Esophagus squamous epithelium (tissue), 5 donors: ENCODE data around the gene PSMD14. TPM values are rescaled to one million over a fixed set of nuclear protein-coding genes. Genes with fewer than 3 reads are reported as not detected.

Experiments used
- DNase-seq: peaks from one replicate; lab custom pipeline; 2025; lab: John Stamatoyannopoulos, UW
- H3K27ac ChIP-seq, 4 donors: fragments of 200-600 bp; sonication (generic); one replicate each; pipeline ENCODE4 v1.5.1; 2016 to 2019; ENCODE audit warnings: mild to moderate bottlenecking in 1 of 4
- H3K27me3 ChIP-seq, 4 donors: fragments of 200-600 bp; sonication (generic); 1 replicate in 3 of 4; 2 replicates in 1 of 4; pipeline versions ENCODE4 v1.5.1 to v1.6.0; 2017 to 2021; ENCODE audit warnings: antibody characterized with exemption in 1 of 4
- H3K36me3 ChIP-seq, 3 donors: fragments of 200-600 bp; sonication (generic); one replicate each; pipeline ENCODE4 v1.5.1; 2016 to 2019
- H3K4me1 ChIP-seq, 3 donors: fragments of 200-600 bp; sonication (generic); one replicate each; pipeline ENCODE4 v1.5.1; 2017 to 2019
- H3K4me3 ChIP-seq, 4 donors: fragments of 200-600 bp; sonication (generic); 1 replicate in 3 of 4; 2 replicates in 1 of 4; pipeline ENCODE4 v1.5.1; 2016 to 2019; ENCODE audit warnings: mild to moderate bottlenecking in 2 of 4, moderate library complexity in 1 of 4
- H3K9me3 ChIP-seq, 3 donors: fragments of 200-600 bp; sonication (generic); one replicate each; pipeline ENCODE4 v1.5.1; 2016 to 2019
- CTCF ChIP-seq, 6 experiments: fragments of 450-650 bp in 4 of 6; fragments of 200-600 bp in 2 of 6; sonication (generic) in 2 of 6; IDR thresholded peaks; one replicate each; pipeline ENCODE4 v1.5.1; 2016 to 2019; ENCODE audit warnings: antibody characterized with exemption in 6 of 6, mild to moderate bottlenecking in 4 of 6, moderate library complexity in 4 of 6
- POLR2A ChIP-seq, 4 donors: fragments of 450-650 bp; IDR thresholded peaks; one replicate each; pipeline ENCODE4 v1.6.1; 2017; ENCODE audit warnings: antibody characterized with exemption in 4 of 4, mild to moderate bottlenecking in 4 of 4, moderate library complexity in 3 of 4
- WGBS, 2 donors: methylation state at CpG; one replicate each; pipeline ENCODE4 v1.1.5; 2018; 5-methylcytosine and 5-hydroxymethylcytosine counted together
- intact Hi-C: fragments of 100-400 bp; cut with DNase I; formaldehyde crosslinking; loops from one replicate; pipeline ENCODE4 v1.15.0; 2022
- total RNA-seq, 4 donors: library from RNA; depleted of rRNA; stranded (reverse); fragments of >200 nt; gene quantifications; one replicate each; pipeline ENCODE4 v1.1.0, GENCODE V29; 2016
- donor health status: DM: yes; HTN: yes; CAD: no.

The PSMD14 gene
- total RNA-seq, 4 donors from 2014 or later: 32.8 to 86.9 (median 53.3) TPM

- TF ChIP-seq POLR2A (IDR thresholded peaks at IDR 0.05) (no peak), CTCF (IDR thresholded peaks at IDR 0.05) (no peak)
- no peak for DNase-seq
- Histone ChIP-seq H3K9me3 (no peaks in the 10 kb centered on the region), H3K4me3 (no peak overlapping the region), H3K27me3 (no peaks in the 10 kb centered on the region), H3K36me3 (peaks cover 0 to 6% (median 0%) of the 10 kb centered on the region in 3 donors), H3K27ac (no peak overlapping the region), H3K4me1 (peaks cover 4 to 16% (median 12%) of the 10 kb centered on the region in 3 donors)
- intact Hi-C loops: no loop called here
- WGBS, 2 donors: 88 to 89% methylated on average over 3 of the region's 3 CpGs
Measured at GRCh38 chr2:161312996-161313395, 4.8 kb downstream of the PSMD14 start.

GRCh38 chr2:161315380-161315779, 7.2 kb downstream of the PSMD14 start:
- Histone ChIP-seq H3K9me3 (no peaks in the 10 kb centered on the region), H3K27ac (no peak overlapping the region), H3K4me1 (no peaks in the 10 kb centered on the region), H3K27me3 (no peaks in the 10 kb centered on the region), H3K4me3 (no peak overlapping the region), H3K36me3 (peaks cover 0 to 6% (median 0%) of the 10 kb centered on the region in 3 donors)
- DNase-seq: no peak
- TF ChIP-seq CTCF (IDR thresholded peaks at IDR 0.05): no peak
- no peak for TF ChIP-seq POLR2A (IDR thresholded peaks at IDR 0.05)
- intact Hi-C loops: no loop called here

GRCh38 chr2:161316701-161317100, 8.5 kb downstream of the PSMD14 start:
- H3K4me3 ChIP-seq: no peak overlapping the region
- DNase-seq: no peak
- intact Hi-C loops: no loop called here
- no peaks in the 10 kb centered on the region for H3K9me3 ChIP-seq
- no peak overlapping the region for H3K27ac ChIP-seq
- no peaks in the 10 kb centered on the region for H3K4me1 ChIP-seq
- H3K27me3 ChIP-seq: no peaks in the 10 kb centered on the region
- TF ChIP-seq CTCF (IDR thresholded peaks at IDR 0.05): no peak
- TF ChIP-seq POLR2A (IDR thresholded peaks at IDR 0.05): no peak
- peaks cover 0 to 18% (median 0%) of the 10 kb centered on the region in 3 donors for H3K36me3 ChIP-seq

- intact Hi-C loops: no loop called here
- H3K4me1 ChIP-seq: no peaks in the 10 kb centered on the region
- no peak overlapping the region for H3K4me3 ChIP-seq
- TF ChIP-seq CTCF (IDR thresholded peaks at IDR 0.05): no peak
- H3K27ac ChIP-seq: no peak overlapping the region
- DNase-seq: no peak
- peaks cover 0 to 35% (median 0%) of the 10 kb centered on the region in 3 donors for H3K36me3 ChIP-seq
- no peaks in the 10 kb centered on the region for H3K27me3 ChIP-seq
- 82 to 87% methylated on average over 6 of the region's 6 CpGs for WGBS, 2 donors
- H3K9me3 ChIP-seq: no peaks in the 10 kb centered on the region
Measured at GRCh38 chr2:161321944-161322648, 13.9 kb downstream of the PSMD14 start.

- Histone ChIP-seq H3K36me3 (peaks cover 0 to 32% (median 0%) of the 10 kb centered on the region in 3 donors), H3K9me3 (no peaks in the 10 kb centered on the region), H3K27me3 (no peaks in the 10 kb centered on the region), H3K27ac (no peak overlapping the region), H3K4me1 (no peaks in the 10 kb centered on the region), H3K4me3 (no peak overlapping the region)
- no peak for DNase-seq
- intact Hi-C loops: no loop called here
- no peak for TF ChIP-seq POLR2A (IDR thresholded peaks at IDR 0.05)
Measured at GRCh38 chr2:161324876-161325275, 16.7 kb downstream of the PSMD14 start.
